NCI-H146 treated with DMSO at 0.1 percent for 48 hours (cell line): ENCODE measurements around the gene SIK2.

Source experiments
- DNase-seq: peaks from one replicate; lab custom pipeline; 2025; ENCODE audit not compliant: unreplicated experiment; lab: John Stamatoyannopoulos, UW

Gene SIK2

DNA sequence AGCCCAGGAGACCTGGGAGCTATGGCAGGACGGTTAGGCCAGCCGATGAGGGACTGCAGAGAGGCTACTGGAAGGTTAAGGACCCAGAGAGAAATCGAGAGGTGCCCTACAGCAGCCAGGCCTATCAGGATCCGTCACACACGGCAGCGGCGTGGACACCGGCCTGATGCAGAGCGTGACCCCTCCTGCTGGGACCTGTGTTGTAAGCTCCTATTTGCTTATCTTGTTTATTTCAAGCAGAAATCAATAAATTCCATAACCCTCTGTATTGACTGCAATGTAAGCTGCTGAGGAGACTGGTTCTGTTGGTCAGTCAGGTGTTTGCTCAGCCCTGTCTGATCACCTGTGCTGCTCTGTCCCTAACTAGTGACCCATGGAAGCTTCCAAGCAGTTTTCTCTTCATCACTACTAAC, 124.1 kb downstream of the SIK2 start:
- peak; percentile 60 for DNase-seq

DNA sequence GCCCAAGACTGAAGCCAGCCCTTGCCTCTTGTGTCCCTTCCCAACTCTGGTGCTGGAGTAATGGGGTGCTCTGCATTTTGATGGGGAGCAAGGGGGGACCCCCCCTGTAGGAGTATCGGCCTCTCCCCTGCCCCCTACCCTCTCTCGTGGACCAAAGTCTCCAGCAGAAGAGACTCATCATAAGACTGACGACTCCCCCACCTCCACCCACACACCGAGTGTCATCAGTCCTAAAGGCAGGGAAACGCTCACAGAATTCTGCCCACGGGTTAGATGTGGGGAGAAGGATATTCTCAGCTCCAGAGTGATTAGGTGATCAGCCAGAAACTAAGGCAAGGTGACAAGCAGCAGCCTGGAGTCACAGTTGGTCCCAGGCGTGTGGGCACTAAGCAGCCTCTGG, 125.2 kb downstream of the SIK2 start:
- no peak for DNase-seq

DNA sequence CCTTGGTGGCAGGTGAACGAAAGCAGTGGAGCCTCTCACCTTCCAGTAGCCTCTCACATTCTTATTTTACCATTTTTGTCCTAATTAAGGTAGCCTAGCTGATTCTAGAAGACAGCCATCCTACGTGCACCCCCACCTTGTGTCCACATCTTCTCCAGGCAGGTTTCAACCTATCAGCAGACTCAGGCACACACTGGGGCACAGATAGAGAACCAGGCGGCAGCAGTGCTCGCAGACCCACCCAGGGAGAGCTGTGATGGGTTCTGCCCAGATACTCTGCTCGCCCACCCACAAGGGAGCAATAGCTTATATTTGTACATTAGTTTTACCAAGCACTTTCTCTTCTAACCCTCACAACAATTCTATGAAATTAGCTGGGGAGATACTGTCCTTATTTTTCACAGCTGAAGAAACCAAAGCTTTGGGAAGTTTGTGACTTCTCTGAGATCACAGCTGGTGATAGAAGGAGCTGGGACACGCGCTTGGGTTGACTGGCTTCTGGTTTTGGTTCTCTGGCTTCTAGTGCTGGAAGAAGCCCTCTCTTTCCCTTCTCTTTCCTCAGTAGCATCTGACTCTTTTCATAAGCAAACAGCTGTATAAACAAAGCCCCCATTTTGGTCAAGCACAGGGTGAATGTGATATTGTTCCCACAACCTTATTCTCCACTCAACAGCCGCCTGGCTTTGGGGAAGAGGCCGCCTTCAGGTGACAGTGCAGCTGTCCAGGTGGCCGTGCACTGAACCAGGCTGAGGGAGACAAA, 127.0 kb downstream of the SIK2 start:
- peak; percentile 53 for DNase-seq

DNA sequence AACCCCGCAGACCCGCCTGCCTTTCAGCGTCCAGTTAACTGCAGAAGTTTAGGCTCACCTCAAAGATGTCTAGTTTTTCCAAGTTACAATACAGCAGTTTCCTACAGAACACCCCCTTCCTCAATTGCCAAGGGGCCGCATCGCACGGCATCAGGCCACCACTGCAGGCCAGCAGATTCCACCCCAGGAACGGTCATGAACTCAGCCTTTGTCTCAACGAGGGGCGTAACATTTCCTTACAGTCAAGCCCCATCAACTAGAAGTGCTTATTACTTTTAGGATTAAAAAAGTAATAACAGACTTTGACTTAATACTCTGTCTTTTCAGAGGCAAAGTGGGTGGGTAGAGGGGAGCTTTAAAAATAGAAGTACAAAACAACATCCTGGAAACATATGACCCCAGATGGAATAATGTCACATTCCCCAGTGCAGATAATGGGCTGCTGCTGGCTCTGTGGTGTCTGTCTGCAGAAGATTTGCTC, 127.6 kb downstream of the SIK2 start:
- no peak for DNase-seq

DNA sequence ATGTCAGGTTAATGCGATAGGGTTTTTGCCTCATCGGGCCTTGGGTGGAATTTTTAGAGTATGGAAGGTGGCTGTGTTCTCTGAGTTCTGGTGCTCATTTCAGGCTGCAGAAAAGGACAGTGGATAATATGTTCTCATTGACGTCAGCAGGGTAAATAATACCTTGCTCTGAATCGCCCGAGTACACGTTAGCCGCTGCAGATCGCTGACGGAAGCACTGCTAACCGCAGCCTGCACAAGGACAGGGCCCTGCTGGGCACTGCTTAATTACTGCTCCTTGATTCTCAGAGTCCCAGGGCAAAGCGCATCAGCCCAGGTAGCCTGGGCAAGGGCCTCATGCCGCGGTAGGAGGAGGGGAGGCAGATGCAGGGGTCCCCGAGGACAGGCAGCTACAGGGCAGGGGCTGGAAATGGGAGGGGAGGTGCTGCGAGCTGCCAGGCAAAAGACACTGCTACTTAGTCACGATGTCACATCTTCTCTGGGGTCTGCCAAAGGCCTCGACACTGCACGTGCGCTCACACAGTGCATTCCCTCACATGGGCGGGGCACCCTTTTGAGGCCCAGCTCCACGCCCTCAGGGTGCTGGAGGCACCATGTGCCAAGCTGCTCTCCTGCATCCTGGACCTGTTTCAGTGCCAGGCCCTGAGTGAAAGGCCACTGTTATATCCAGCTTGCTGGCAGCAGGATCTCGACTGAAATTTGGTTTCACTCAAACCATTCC, 128.8 kb downstream of the SIK2 start:
- no peak for DNase-seq

DNA sequence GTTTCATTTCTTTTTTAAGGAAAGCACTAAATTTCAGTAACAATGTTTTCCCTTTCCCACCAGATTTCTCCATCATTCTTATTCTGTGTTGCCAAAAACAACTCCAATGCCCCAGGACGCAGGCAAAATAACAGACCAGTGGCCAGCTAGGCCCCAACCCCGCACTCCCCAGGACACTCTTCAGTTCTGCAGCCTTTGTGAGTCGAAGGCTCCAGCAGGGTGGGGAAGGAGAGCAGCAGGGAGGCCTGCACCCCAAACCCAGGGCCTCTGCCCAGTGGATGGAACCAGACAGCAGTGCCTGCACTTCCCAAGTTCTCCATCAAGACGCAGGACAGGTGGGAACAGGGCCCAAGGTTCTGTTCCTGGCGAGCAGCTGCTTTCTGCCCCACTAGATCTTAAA, 129.6 kb downstream of the SIK2 start:
- DNase-seq: no peak

DNA sequence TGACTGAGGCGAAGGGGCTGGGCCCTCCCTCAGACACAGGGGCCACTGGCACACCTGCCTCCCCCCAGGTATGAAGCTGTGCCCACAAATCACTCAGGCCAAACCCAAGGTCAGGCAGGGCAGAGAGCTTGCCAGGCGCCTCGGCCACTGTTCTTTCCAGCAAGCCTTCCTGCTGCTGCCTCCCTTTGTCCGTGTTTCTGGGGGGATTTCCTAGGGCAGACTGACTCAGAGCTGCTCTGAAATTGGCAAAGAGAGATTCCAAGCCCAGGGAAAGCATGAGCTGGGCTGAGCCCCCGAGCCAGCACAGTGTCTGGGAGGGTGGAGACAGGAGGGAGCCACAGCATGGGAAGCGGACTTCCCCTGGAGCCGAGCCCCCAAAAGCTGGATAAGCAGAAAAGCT, 130.8 kb downstream of the SIK2 start:
- no peak for DNase-seq

DNA sequence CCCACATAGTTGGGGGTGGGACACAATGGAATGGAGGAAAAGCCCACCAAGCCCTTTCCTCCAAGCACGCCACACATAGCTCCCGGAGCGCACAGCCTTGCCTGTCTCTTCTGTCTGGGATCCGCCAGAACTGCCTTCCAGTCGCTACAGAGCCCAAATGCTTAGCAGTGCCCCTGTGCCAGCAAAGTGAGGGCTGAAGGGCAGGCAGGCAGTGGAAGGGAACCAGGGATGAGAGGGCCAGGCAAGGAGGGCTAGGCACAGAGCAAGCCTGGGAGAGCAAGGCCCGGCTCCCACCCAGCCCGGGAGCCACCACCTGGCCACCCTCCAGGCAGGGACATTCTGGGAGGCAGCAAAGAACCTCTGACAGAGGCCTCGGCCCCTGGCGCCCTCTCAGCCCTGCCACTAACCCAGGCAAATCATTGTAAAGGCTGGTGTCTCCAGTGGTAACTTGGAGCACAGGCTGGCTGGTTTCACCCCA, 131.4 kb downstream of the SIK2 start:
- DNase-seq: no peak

DNA sequence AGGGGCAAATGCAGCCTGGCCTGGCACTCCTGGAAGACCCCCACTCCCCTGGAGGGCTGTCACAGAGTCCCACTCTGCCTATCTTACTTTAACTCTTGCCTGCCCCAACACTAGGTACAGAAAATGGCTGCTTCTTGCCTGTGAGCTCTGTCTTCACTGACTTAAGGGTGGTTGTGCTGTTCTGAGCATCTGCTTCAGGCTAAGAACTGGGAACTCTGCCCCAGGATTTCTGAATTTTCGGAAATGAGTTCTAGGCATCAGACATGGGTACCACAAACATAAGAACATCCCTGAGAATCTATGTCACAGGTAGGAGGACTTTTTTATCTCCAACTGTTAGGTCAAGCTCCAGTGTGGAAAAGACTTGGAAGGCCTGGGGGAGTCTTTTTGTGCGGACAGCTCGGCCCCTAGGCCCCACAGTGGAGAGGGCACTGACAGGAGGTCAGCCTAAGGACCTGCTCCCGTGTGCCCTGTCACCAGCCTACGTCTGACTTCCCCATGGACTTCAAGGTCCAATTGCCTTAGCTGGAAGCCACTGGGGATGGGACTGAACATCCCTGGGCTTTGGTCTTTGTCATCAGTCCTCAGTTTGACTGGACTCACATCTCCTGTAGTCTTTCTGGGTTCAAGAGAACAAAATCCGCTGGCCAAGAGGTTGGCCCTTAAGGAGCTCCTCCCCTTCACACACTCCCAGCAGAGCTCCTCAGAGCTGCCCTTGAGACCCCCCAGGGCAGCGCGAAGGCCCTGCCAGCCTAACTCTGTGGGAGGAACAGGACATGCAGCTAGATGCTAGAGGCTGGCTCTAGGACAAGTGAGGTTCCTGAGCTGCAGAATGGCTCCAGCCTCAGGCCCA, 132.1 kb downstream of the SIK2 start:
- no peak for DNase-seq

DNA sequence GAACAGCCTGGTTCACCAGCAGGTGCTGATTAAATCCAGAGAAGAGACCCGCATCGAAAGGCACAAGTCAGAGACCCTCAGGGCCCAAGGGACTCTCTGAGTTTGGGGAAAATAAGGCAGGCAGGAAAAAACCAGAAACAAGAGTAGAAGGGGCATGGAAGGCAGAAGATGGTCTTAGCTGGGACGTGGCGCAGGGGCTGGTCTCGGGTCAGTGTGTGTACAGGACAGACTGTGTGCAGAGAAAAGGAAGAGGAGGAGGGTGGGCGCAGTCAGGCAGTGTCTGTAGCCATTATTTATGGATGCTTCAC, 132.7 kb downstream of the SIK2 start:
- DNase-seq: no peak

DNA sequence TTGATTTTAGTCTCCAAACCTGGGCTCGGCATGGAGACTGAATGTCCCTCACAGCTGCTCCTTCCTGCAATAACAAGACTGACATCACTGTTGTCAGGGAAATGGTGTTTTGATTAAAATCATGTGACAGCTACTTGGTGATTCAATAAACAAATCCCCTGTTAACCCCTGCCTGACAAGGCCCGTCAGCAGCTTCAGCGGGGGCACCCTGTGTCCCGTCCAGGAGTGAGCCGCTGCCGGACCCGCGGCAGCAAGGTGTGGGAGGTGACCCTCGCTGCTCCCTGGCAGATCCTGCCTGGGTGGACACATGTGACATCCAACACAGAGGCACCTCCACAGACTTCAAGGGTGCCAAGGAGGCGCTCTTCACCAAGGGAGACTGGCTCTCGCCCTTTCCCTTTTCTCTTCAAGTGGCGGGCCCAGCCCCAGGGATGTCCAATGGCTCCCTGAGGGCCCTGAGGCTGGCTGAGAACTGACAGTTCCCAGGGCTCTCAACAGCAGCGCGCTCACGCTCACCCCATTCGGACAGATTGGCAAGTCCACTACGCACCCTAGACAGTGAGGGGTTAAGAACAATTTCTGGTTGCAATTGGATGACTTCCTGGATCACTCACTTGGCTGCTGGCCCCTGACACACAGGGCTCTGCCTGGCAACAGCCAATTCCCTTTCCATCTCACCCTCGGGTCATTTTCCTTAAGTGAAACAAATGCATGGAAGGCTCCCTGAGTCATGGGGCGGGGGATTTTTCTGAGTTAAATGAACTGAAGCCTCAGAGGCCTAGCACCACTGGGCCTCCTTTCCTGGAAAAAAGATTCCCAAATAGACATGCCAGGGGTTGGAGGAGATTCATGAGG, 133.2 kb downstream of the SIK2 start:
- DNase-seq: no peak

DNA sequence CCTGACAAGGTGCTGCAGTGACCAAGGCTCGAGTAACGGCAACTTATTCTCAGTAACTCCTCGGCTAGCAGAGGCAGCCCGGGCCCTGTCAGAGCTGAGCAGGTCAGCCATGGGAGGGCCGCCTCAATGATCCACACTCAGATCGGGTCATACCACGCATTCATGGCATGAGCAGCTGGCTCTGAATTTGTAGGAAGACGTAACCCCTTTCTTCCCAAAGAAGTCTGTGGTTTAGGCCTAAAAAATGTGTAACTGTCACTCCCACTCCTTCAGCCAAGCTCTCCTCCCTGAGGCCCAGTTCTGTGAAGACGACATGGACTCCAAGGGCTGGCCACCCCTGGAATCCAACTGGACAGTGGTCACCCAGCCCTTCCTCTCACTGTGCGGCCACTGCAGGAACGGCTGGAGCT, 133.9 kb downstream of the SIK2 start:
- no peak for DNase-seq

DNA sequence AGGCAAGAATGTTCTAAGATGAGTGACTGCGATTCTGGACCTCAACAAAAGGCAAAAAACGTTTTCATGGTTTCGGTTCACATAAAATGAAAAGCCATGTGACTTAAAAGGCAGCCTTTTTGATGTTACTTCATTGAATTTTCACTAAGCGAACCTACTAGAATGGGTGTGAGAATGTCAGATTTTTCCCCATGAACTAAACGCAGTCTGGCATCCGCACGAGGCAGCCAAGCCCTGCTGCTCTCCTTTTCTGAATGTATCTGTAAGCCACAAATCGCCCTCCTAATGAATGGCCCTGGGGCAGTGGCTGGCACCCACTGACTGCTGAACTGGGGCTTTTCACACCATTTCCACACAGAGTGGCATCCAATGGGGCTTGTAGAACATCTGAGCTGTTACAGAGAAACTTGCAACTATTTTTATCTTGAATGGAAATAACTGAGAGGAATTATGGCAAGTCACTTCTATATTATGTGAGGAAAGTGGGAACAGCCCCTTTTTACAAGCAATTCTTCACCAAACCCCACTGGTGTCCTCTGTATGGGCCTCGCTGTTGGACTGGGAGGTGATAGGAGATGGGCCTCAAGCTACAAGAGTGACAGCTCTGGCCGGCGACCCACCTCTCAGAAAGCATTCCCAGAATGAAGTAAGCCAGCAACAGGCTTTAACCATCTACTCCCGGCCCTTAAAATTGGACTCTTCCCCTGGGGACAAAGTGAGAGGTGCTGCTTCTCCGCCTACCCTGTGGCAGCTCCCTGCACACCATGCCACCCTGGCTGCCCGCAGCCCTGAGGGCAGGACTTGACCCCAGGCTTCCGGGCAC, 134.6 kb downstream of the SIK2 start:
- DNase-seq: no peak

DNA sequence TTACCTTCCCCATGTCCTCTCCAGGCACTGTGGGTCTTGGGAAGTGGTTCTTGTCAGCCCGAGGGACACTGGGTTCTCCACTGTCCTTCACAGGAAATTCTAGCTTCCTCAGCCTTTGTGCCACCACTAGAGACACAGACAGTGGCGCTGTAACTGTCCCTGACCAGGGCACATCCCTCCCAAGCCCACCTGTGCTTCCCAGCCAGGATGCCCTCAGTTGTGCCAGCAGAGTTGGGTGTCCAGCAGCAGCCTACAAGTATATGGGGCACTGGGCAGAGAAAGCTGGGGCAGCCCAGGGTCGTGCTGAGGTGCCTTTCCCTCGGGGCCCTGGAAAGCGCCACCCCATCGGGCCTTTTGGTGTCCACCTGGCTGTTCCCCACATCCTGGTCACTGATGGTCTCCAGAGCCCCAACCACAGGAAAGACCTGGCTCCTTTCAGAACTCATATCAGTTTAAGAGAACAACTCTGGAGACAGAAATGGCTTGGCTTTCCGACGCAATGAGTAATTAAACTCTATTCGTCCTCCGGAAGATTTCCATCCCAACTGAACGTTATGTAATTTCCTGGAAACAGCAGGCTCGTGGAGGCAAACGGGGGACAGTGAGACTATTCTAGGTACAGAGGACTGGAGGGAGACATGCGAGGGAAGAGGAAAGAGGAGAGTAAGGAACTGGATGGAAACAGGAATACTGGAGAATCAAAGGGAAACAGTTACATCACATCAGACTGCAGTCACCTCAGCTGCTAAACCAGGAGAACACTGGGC, 135.4 kb downstream of the SIK2 start:
- no peak for DNase-seq

DNA sequence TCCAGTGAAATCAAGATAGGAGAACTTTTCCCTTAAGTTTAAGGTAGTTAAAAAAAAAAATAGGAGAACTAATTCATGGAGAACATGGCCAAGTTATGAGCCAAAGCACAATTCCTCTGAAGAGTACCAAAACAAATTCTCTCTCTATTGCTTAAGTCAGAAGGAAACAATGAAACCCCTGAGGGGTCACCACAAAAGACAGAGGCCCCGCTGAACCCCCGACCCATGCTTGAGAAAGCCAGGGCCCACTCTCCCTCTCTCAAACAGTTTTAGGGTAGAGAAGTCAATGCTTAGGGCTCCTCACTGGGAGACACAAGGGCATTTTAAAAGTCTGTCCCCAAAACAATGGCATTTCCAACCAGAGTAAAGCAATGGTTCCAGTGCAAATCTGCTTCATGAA, 137.1 kb downstream of the SIK2 start:
- no peak for DNase-seq

DNA sequence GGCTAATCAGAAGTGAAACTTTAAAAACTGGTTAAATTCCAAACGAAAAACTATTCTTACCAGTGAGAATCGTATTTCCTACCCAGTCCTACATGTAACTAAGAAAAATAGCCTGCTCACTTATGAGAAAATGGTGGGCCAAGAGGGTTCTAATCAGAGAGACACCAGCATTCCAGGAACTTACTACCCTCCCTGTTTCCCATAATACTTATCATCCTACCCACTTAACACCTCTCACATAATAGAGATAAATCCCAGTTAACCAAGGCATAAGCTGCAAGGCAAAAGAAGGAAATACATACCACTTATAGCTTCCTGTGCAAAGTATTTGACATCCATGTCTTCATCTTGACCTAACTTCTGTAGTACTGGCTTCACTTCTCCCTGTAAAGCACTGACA, 139.5 kb downstream of the SIK2 start:
- no peak for DNase-seq

DNA sequence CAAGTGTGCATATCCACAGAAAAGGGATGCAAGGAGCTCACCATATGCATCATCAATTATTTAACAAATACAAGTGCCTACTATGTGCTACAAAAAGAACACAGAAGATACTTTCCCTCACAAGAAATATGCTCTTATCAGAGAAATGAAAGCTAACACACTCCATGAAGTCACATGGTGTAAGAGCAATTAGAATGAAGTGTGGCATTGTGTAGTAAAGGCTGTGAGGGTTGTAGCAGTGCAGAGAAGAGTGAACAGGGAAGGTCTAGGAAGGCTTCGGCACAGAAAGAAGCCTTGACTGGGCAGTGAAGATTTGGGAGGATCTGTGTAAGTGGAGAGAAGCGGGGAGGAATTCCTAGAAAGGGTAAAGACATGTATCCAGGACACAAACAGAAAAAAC, 141.5 kb downstream of the SIK2 start:
- DNase-seq: no peak

DNA sequence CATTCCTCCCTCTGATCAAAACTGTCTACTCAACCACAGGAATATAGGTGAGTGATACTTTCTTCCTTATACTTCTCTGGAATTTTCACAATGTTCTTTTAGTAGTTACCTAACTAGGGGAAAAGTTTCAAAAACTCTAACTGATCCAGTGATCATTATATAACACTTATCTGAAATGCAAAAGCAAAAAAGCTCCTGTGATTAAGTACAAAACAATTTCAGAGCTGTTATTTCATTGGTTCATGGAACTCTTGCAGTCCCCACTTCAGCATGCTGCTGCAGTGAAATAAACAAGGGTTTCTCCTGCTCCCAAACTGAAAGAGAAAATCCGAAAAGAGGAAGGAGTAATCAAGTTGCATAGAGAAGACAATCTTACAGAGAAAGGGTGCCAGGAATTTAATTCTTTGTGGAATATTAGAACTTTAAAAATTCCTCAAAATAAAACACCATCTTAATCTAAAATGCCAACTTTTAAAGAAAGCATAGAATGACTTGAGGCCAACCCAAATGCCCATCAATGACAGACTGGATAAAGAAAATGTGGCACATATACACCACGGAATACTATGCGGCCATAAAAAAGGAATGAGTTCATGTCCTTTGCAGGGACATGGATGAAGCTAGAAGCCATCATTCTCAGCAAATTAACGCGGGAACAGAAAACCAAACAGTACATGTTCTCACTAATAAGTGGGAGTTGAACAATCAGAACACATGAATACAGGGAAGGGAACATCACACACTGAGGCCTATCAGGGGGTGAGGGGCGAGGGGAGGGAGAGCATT, 143.7 kb downstream of the SIK2 start:
- no peak for DNase-seq
